ENCODE results near the gene DCAF5.

Gene DCAF5

GRCh38 chr14:69114763-69115162, 38.2 kb downstream of the DCAF5 start:
- no peak overlapping the region for H3K4me3 ChIP-seq (replicated peaks; ENCODE audit: low read depth, low read length)
- TF ChIP-seq, protein P1, sequence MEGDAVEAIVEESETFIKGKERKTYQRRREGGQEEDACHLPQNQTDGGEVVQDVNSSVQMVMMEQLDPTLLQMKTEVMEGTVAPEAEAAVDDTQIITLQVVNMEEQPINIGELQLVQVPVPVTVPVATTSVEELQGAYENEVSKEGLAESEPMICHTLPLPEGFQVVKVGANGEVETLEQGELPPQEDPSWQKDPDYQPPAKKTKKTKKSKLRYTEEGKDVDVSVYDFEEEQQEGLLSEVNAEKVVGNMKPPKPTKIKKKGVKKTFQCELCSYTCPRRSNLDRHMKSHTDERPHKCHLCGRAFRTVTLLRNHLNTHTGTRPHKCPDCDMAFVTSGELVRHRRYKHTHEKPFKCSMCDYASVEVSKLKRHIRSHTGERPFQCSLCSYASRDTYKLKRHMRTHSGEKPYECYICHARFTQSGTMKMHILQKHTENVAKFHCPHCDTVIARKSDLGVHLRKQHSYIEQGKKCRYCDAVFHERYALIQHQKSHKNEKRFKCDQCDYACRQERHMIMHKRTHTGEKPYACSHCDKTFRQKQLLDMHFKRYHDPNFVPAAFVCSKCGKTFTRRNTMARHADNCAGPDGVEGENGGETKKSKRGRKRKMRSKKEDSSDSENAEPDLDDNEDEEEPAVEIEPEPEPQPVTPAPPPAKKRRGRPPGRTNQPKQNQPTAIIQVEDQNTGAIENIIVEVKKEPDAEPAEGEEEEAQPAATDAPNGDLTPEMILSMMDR (IDR thresholded peaks at IDR 0.05; ENCODE audit: low read length, missing control alignments) = no peak
- no peak for DNase-seq (ENCODE audit: low read depth)

DNA sequence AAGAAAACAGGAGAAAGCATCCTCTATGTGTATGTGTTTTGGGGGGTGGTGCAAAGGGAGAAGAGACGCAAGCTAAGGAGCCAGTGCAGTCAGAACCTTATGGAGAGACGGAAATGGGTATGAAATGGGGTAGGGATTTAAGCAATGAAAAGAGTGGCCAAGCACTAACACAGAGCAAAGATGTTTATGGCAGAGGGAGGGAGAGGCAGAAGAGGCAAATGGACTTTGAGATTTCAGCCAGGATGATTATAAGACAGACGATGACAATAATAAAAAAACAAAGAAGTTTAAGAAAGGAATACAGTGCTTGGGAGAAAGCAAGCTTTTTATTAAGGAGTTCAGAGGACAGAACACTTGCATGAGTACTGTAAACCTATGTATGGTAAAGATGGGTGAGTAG, 44.6 kb downstream of the DCAF5 start:
- TF ChIP-seq, protein P1 (IDR thresholded peaks at IDR 0.05; ENCODE audit: low read length, missing control alignments) = no peak
- DNase-seq (ENCODE audit: low read depth) = no peak
- H3K4me3 ChIP-seq (replicated peaks; ENCODE audit: low read depth, low read length) = no peak overlapping the region

- DNase-seq (ENCODE audit: low read depth) = peak; percentile 78
- TF ChIP-seq, protein P1 (IDR thresholded peaks at IDR 0.05; ENCODE audit: low read length, missing control alignments) = peak; percentile 72
- no peak overlapping the region for H3K4me3 ChIP-seq (replicated peaks; ENCODE audit: low read depth, low read length)
Measured at GRCh38 chr14:69107407-69108003, 45.4 kb downstream of the DCAF5 start.

DNA sequence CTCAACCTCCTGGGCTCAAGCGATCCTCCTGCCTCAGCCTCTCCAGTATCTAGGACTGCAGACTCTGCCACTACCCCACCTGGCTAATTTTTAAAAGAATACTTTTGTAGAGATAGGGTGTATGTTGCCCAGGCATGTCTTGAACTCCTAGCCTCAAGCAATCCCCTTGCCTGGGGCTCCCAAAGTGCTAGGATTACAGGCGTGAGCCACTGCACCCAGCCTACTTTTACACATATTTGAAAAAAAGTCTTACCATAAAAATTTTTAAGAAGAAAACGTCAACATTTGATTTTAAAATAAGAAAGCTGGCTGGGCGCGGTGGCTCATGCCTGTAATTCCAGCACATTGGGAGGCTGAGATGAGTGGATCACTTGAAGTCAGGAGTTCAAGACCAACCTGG, 46.5 kb downstream of the DCAF5 start:
- no peak overlapping the region for H3K4me3 ChIP-seq (replicated peaks; ENCODE audit: low read depth, low read length)
- TF ChIP-seq, protein P1 (IDR thresholded peaks at IDR 0.05; ENCODE audit: low read length, missing control alignments) = no peak
- no peak for DNase-seq (ENCODE audit: low read depth)

- H3K4me3 ChIP-seq (replicated peaks; ENCODE audit: low read depth, low read length) = no peak overlapping the region
- TF ChIP-seq, protein P1 (IDR thresholded peaks at IDR 0.05; ENCODE audit: low read length, missing control alignments) = no peak
- DNase-seq (ENCODE audit: low read depth) = peak; percentile 84
Measured at GRCh38 chr14:69105326-69105725, 47.6 kb downstream of the DCAF5 start.

GRCh38 chr14:69101331-69101826, 51.5 kb downstream of the DCAF5 start:
- TF ChIP-seq, protein P1 (IDR thresholded peaks at IDR 0.05; ENCODE audit: low read length, missing control alignments) = peak; percentile 92
- no peak overlapping the region for H3K4me3 ChIP-seq (replicated peaks; ENCODE audit: low read depth, low read length)
- DNase-seq (ENCODE audit: low read depth) = peak; percentile 95

DNA sequence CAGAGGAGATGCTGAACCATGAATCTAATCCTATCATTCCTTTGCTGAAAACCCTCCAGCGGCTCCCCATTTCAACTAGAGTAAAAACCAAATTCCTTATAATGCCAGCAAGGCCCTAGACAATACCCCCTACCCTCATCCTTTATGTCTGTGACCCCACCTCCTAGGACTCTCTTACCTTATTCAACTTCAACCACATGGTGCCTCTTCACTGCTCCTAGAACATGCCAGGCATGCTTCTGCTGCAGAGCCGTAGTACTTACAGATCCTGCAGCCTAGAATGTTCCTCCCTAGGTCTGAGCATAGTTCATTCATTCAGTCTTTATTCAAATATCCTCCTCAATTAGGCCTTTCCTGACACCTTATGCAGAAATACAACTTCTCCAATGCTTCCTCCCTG, 54.9 kb downstream of the DCAF5 start:
- no peak for DNase-seq (ENCODE audit: low read depth)
- no peak overlapping the region for H3K4me3 ChIP-seq (replicated peaks; ENCODE audit: low read depth, low read length)
- TF ChIP-seq, protein P1 (IDR thresholded peaks at IDR 0.05; ENCODE audit: low read length, missing control alignments) = no peak

Data from fibroblast of pulmonary artery (primary cell).